ENCODE measurements around the gene COL28A1. TPM values are rescaled to one million over a fixed set of nuclear protein-coding genes. Genes with fewer than 3 reads are reported as not detected.
"Not testable (repeated sequence)": the region's sequence is repeated elsewhere in the genome, so short reads cannot be mapped to it uniquely, and the experiment has no call there.

COL28A1 gene
- total RNA-seq, 1 donor from 2014 or later, result 1.8 TPM

GRCh38 chr7:7481802-7482201 is 53.9 kb downstream of the COL28A1 start:
- no peak for DNase-seq (ENCODE audit: low spot score in 2 of 2, unreplicated experiment in 2 of 2)
- Mint-ChIP-seq H3K27ac (no peak overlapping the region), H3K27me3 (ENCODE audit: low read depth) (no peaks in the 10 kb centered on the region), H3K36me3 (peaks cover 2% of the 10 kb centered on the region), H3K4me1 (no peaks in the 10 kb centered on the region), H3K4me3 (no peak overlapping the region), H3K9me3 (peaks cover 34% of the 10 kb centered on the region)
- no peak for TF ChIP-seq CTCF (IDR thresholded peaks at IDR 0.05; ENCODE audit: unreplicated experiment)

- no peaks in the 10 kb centered on the region for H3K4me1 Mint-ChIP-seq
- H3K4me3 Mint-ChIP-seq, result no peak overlapping the region
- no peak for TF ChIP-seq CTCF (IDR thresholded peaks at IDR 0.05; ENCODE audit: unreplicated experiment)
- no peaks in the 10 kb centered on the region for H3K27me3 Mint-ChIP-seq (ENCODE audit: low read depth)
- H3K9me3 Mint-ChIP-seq, result peaks cover 12% of the 10 kb centered on the region
- no peak overlapping the region for H3K27ac Mint-ChIP-seq
- DNase-seq (ENCODE audit: low spot score in 2 of 2, unreplicated experiment in 2 of 2), result no peak
- H3K36me3 Mint-ChIP-seq, result no peaks in the 10 kb centered on the region
These were observed 56.3 kb downstream of the COL28A1 start for GRCh38 chr7:7479275-7479805.

GRCh38 chr7:7478569-7478968 is 57.1 kb downstream of the COL28A1 start:
- Mint-ChIP-seq H3K27me3 (ENCODE audit: low read depth) (no peaks in the 10 kb centered on the region), H3K9me3 (peaks cover 5% of the 10 kb centered on the region), H3K27ac (no peak overlapping the region), H3K4me3 (no peak overlapping the region), H3K4me1 (no peaks in the 10 kb centered on the region), H3K36me3 (no peaks in the 10 kb centered on the region)
- no peak for TF ChIP-seq CTCF (IDR thresholded peaks at IDR 0.05; ENCODE audit: unreplicated experiment)
- no peak for DNase-seq (ENCODE audit: low spot score in 2 of 2, unreplicated experiment in 2 of 2)

GRCh38 chr7:7477641-7478040 is 58.0 kb downstream of the COL28A1 start:
- H3K4me3 Mint-ChIP-seq; H3K27ac Mint-ChIP-seq; DNase-seq (ENCODE audit: low spot score in 2 of 2, unreplicated experiment in 2 of 2); H3K27me3 Mint-ChIP-seq (ENCODE audit: low read depth); H3K36me3 Mint-ChIP-seq; H3K4me1 Mint-ChIP-seq; H3K9me3 Mint-ChIP-seq: not testable (repeated sequence)

GRCh38 chr7:7476381-7476780 is 59.3 kb downstream of the COL28A1 start:
- no peaks in the 10 kb centered on the region for H3K4me1 Mint-ChIP-seq
- no peak for TF ChIP-seq CTCF (IDR thresholded peaks at IDR 0.05; ENCODE audit: unreplicated experiment)
- H3K36me3 Mint-ChIP-seq, result no peaks in the 10 kb centered on the region
- H3K27me3 Mint-ChIP-seq (ENCODE audit: low read depth), result no peaks in the 10 kb centered on the region
- peaks cover 18% of the 10 kb centered on the region for H3K9me3 Mint-ChIP-seq
- no peak for DNase-seq (ENCODE audit: low spot score in 2 of 2, unreplicated experiment in 2 of 2)
- no peak overlapping the region for H3K4me3 Mint-ChIP-seq
- H3K27ac Mint-ChIP-seq, result no peak overlapping the region

- no peak overlapping the region for H3K27ac Mint-ChIP-seq
- no peaks in the 10 kb centered on the region for H3K27me3 Mint-ChIP-seq (ENCODE audit: low read depth)
- no peak for DNase-seq (ENCODE audit: low spot score in 2 of 2, unreplicated experiment in 2 of 2)
- peaks cover 22% of the 10 kb centered on the region for H3K9me3 Mint-ChIP-seq
- H3K4me3 Mint-ChIP-seq, result no peak overlapping the region
- peaks cover 4% of the 10 kb centered on the region for H3K36me3 Mint-ChIP-seq
- no peaks in the 10 kb centered on the region for H3K4me1 Mint-ChIP-seq
- no peak for TF ChIP-seq CTCF (IDR thresholded peaks at IDR 0.05; ENCODE audit: unreplicated experiment)
These were observed 60.1 kb downstream of the COL28A1 start for GRCh38 chr7:7475601-7476000.
